ENCODE data around the gene FAM114A1.

The FAM114A1 gene

DNA sequence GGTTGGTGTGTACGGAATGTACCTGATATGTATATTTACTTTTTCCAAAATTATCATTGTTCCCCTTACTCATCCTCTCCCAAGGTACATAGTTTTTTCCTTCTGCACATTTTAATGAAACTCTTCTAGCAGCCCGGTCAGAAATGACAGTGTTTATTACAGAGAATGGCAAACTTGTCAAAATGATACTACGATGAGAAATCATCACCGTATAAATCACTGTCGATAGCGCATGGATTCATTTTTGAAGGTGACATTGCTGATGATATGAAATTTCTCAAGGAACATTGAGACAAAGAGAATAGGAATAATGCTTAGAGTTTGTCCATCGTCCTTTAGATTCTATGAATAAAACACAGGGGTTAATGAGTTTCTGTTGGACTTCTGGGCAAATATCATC lies 30.6 kb downstream of the FAM114A1 start:
- WGBS, 2 experiments, result 97 to 98% methylated on average over 6 of the region's 7 CpGs

DNA sequence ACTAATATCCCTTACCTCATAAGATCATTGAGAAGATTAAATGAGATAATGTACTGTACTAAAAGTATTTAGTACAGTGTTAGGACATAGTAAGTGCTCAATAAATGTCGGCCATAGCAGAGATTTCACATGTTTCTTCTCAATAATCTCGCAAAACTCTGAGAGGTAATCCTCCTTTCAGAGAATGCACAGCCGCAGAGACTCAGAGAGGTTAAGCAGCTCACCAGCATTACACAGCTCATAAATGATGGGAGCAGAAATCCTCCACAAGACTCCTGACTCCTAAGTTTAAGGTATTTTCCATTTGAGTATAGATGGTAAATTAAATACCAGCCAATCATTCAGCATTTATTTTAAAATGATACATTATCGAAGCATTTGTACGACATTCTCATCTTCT lies 34.6 kb downstream of the FAM114A1 start:
- Histone ChIP-seq H3K4me3 (ENCODE audit: insufficient read depth, low read depth, low read length) (no peak overlapping the region), H3K36me3 (ENCODE audit: control insufficient read depth, insufficient read depth, low read length) (no peaks in the 10 kb centered on the region), H3K27ac (ENCODE audit: insufficient read depth, low read depth, low read length, poor library complexity, severe bottlenecking) (no peak overlapping the region), H3K4me1 (ENCODE audit: control insufficient read depth, insufficient read depth, low read length) (no peaks in the 10 kb centered on the region), H3K9me3 (ENCODE audit: control insufficient read depth, low read length) (no peaks in the 10 kb centered on the region), H3K27me3 (ENCODE audit: control insufficient read depth, insufficient read depth, low read length, poor library complexity, severe bottlenecking) (no peaks in the 10 kb centered on the region)
- WGBS, 2 experiments, result 97 to 98% methylated on average over 3 to 5 of the region's 5 CpGs

More for the DNA sequence above, 30.6 kb downstream of the FAM114A1 start:
- Histone ChIP-seq H3K27ac (ENCODE audit: insufficient read depth, low read depth, low read length, poor library complexity, severe bottlenecking) (no peak overlapping the region), H3K9me3 (ENCODE audit: control insufficient read depth, low read length) (no peaks in the 10 kb centered on the region), H3K27me3 (ENCODE audit: control insufficient read depth, insufficient read depth, low read length, poor library complexity, severe bottlenecking) (no peaks in the 10 kb centered on the region), H3K4me1 (ENCODE audit: control insufficient read depth, insufficient read depth, low read length) (no peaks in the 10 kb centered on the region), H3K36me3 (ENCODE audit: control insufficient read depth, insufficient read depth, low read length) (no peaks in the 10 kb centered on the region), H3K4me3 (ENCODE audit: insufficient read depth, low read depth, low read length) (no peak overlapping the region)

DNA sequence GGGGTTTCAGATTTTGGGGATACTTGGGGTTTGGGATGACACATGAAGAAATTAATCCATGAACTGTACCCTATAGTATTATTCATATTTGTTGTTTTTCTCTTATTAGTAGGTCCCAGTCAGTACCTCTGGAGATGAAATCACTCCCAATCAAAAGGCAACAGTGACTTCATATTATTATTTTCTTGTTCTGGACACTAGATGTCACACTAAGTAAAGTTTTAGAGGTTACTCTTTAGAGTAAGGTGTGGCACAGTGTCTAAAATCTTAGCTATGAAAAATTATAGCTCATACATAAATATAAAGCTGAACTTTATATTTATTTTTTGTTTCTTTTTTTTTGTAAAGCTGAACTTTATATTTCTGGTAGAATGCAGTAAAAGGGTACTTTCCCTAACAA lies 35.1 kb downstream of the FAM114A1 start:
- Histone ChIP-seq H3K4me1 (ENCODE audit: control insufficient read depth, insufficient read depth, low read length) (no peaks in the 10 kb centered on the region), H3K4me3 (ENCODE audit: insufficient read depth, low read depth, low read length) (no peak overlapping the region), H3K27ac (ENCODE audit: insufficient read depth, low read depth, low read length, poor library complexity, severe bottlenecking) (no peak overlapping the region), H3K9me3 (ENCODE audit: control insufficient read depth, low read length) (no peaks in the 10 kb centered on the region), H3K27me3 (ENCODE audit: control insufficient read depth, insufficient read depth, low read length, poor library complexity, severe bottlenecking) (no peaks in the 10 kb centered on the region), H3K36me3 (ENCODE audit: control insufficient read depth, insufficient read depth, low read length) (no peaks in the 10 kb centered on the region)

DNA sequence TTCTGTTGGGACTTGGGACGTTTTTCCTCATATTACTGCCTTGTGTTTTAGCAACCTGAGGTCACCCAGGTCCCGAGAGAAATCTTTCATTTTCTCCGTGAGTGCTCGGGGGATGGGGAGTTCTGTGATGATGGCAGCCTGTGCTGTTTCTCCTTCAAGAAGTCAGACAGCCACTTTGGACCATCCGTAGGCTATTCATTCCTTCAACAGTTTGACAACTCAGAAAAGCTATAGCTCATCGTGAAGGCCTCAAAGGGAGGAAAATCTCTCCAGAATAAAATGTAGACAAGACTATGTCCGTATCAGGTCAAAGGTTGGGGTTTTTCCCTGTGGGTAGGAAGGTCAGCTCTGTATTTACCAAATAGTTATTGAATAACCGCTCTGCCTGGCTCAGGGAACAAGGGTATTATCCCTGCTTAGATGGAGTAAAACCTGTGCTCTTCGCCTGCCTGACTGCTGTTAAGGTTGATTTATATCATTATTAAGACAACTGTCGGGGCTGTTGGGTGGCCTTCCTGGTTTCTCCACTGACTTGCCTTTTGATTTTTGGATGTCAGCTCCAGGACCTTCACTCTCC lies 36.6 kb downstream of the FAM114A1 start:
- H3K4me1 ChIP-seq (ENCODE audit: control insufficient read depth, insufficient read depth, low read length), result no peaks in the 10 kb centered on the region
- H3K27ac ChIP-seq (ENCODE audit: insufficient read depth, low read depth, low read length, poor library complexity, severe bottlenecking), result no peak overlapping the region
- 86 to 88% methylated on average over 10 of the region's 10 CpGs for WGBS, 2 experiments
- no peaks in the 10 kb centered on the region for H3K9me3 ChIP-seq (ENCODE audit: control insufficient read depth, low read length)
- no peaks in the 10 kb centered on the region for H3K36me3 ChIP-seq (ENCODE audit: control insufficient read depth, insufficient read depth, low read length)
- H3K4me3 ChIP-seq (ENCODE audit: insufficient read depth, low read depth, low read length), result no peak overlapping the region
- H3K27me3 ChIP-seq (ENCODE audit: control insufficient read depth, insufficient read depth, low read length, poor library complexity, severe bottlenecking), result no peaks in the 10 kb centered on the region

DNA sequence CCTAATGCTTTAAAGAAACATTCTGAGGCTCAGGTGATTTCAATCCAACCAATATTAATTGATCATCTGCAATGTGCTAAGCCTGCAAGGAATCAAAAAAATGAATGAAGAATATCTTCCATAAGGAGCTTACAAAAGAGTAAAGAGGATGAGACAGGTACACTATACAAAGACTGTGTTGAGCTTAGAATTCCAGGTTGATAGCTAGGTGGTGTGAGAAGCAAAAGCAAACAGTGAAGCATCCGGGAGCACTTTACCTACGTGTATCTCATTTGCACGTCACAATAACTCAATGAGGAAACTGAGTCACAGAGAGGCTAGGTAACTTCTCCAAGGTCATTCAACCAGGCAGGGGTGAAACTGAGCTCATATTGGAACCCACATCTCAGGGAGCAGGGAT lies 37.1 kb downstream of the FAM114A1 start:
- Histone ChIP-seq H3K36me3 (ENCODE audit: control insufficient read depth, insufficient read depth, low read length) (no peaks in the 10 kb centered on the region), H3K27me3 (ENCODE audit: control insufficient read depth, insufficient read depth, low read length, poor library complexity, severe bottlenecking) (no peaks in the 10 kb centered on the region), H3K9me3 (ENCODE audit: control insufficient read depth, low read length) (no peaks in the 10 kb centered on the region), H3K4me3 (ENCODE audit: insufficient read depth, low read depth, low read length) (no peak overlapping the region), H3K4me1 (ENCODE audit: control insufficient read depth, insufficient read depth, low read length) (no peaks in the 10 kb centered on the region), H3K27ac (ENCODE audit: insufficient read depth, low read depth, low read length, poor library complexity, severe bottlenecking) (no peak overlapping the region)
- 95% methylated on average over 3 of the region's 3 CpGs for WGBS, 2 experiments

DNA sequence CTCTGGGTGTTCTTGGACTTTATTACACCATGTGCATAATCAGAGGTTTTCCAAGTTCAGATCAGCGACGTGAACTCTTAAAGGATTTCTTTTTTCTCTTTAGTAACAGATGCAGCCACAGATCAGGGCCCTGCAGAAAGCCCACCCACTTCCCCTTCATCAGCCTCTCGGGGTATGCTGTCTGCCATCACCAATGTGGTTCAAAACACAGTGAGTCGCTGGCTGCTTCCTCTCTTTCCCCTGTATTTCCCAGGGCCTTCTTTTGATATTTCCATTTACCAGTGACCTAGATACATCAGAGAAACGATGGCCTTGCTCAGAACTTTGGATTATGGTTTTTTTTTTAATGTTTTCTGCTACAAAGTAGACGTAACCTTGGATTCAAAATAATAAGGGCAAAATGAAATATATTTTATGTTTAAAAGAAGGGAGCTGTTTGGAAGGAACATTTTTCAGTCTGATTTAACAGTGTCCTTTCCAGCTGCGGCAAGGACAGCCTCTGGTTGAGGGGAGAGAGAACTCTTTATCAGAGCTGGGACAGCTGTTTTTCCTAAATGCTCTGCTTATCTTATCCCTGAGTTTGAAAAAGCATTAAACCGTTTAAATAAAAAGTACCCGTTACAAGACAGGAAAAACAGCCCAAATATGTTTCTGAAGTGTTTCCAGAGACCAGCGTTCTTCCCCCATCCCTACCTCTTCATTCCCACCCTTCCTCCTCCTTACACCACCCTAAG lies 38.2 kb downstream of the FAM114A1 start:
- no peaks in the 10 kb centered on the region for H3K27me3 ChIP-seq (ENCODE audit: control insufficient read depth, insufficient read depth, low read length, poor library complexity, severe bottlenecking)
- no peaks in the 10 kb centered on the region for H3K4me1 ChIP-seq (ENCODE audit: control insufficient read depth, insufficient read depth, low read length)
- H3K9me3 ChIP-seq (ENCODE audit: control insufficient read depth, low read length), result no peaks in the 10 kb centered on the region
- no peaks in the 10 kb centered on the region for H3K36me3 ChIP-seq (ENCODE audit: control insufficient read depth, insufficient read depth, low read length)
- WGBS, 2 experiments, result 93% methylated on average over 10 of the region's 10 CpGs
- H3K27ac ChIP-seq (ENCODE audit: insufficient read depth, low read depth, low read length, poor library complexity, severe bottlenecking), result no peak overlapping the region
- no peak overlapping the region for H3K4me3 ChIP-seq (ENCODE audit: insufficient read depth, low read depth, low read length)

DNA sequence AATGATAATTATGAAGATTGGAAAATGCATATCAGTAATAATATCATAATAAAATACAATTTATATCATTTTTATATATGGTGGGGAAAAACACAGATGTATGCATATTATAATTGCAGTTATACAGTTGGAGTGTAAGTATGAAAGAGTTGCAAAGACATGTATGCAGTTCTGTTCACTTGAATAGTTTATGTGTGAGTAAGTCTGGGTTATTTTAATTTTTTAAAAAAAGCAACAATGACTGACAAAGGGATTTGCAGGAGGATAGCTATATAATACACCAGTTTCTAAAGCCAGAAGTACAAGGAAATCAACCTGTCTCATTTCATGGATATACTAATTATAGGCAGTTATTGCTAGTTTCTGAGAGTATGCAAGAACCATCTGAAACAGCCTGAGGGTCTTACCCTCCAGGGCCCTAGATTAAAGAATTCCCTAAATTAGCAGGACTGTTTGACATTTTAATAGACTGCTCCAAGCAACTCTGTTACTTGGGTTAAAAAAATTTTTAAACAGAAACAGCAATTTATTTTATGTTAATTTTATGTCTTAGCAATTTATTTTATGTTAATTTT lies 40.2 kb downstream of the FAM114A1 start:
- Histone ChIP-seq H3K9me3 (ENCODE audit: control insufficient read depth, low read length) (no peaks in the 10 kb centered on the region), H3K4me3 (ENCODE audit: insufficient read depth, low read depth, low read length) (no peak overlapping the region), H3K4me1 (ENCODE audit: control insufficient read depth, insufficient read depth, low read length) (no peaks in the 10 kb centered on the region), H3K27ac (ENCODE audit: insufficient read depth, low read depth, low read length, poor library complexity, severe bottlenecking) (no peak overlapping the region), H3K36me3 (ENCODE audit: control insufficient read depth, insufficient read depth, low read length) (no peaks in the 10 kb centered on the region), H3K27me3 (ENCODE audit: control insufficient read depth, insufficient read depth, low read length, poor library complexity, severe bottlenecking) (no peaks in the 10 kb centered on the region)

DNA sequence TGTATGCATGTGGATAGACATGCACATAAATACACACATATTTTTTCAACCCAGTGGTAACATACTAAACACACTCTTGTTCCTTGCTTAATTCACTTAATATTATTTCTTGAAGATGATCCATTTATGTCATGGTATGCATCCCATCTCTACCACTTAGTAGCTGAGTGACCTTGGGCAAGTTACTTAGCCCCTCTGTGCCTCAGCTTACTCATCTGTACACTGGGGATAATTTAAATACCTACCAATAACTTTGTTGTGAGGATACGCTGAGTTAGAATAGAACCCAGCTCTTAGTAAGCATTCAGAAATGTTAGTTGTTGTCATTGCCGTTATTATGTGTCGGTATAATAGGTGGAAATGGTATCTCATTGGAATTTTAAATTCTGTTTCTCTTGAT lies 41.4 kb downstream of the FAM114A1 start:
- Histone ChIP-seq H3K27me3 (ENCODE audit: control insufficient read depth, insufficient read depth, low read length, poor library complexity, severe bottlenecking) (no peaks in the 10 kb centered on the region), H3K4me1 (ENCODE audit: control insufficient read depth, insufficient read depth, low read length) (no peaks in the 10 kb centered on the region), H3K36me3 (ENCODE audit: control insufficient read depth, insufficient read depth, low read length) (no peaks in the 10 kb centered on the region), H3K9me3 (ENCODE audit: control insufficient read depth, low read length) (no peaks in the 10 kb centered on the region), H3K4me3 (ENCODE audit: insufficient read depth, low read depth, low read length) (no peak overlapping the region), H3K27ac (ENCODE audit: insufficient read depth, low read depth, low read length, poor library complexity, severe bottlenecking) (no peak overlapping the region)
- WGBS, 2 experiments, result 97% methylated on average over 3 of the region's 3 CpGs

DNA sequence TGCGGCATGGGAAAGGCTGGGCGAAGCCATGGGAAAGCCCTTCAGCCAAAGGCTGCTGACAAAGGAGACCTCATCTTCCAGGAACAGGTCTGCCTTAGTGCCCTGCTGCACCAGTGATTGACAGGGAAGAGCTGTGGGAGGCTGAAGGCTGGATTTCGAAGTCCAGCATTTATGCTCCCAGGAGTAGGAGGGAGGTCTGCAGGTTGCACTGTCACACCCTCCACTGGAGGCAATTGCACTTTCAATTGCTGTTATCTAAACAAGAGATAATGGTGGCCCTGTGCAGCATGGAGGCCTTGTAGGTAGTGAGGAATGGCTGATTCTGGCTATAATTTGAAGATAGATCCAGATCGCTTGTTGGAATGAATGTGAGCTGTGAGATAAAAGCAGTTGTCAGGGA lies 43.7 kb downstream of the FAM114A1 start:
- Histone ChIP-seq H3K4me3 (ENCODE audit: insufficient read depth, low read depth, low read length) (no peak overlapping the region), H3K9me3 (ENCODE audit: control insufficient read depth, low read length) (no peaks in the 10 kb centered on the region), H3K36me3 (ENCODE audit: control insufficient read depth, insufficient read depth, low read length) (no peaks in the 10 kb centered on the region), H3K27me3 (ENCODE audit: control insufficient read depth, insufficient read depth, low read length, poor library complexity, severe bottlenecking) (no peaks in the 10 kb centered on the region), H3K27ac (ENCODE audit: insufficient read depth, low read depth, low read length, poor library complexity, severe bottlenecking) (no peak overlapping the region), H3K4me1 (ENCODE audit: control insufficient read depth, insufficient read depth, low read length) (no peaks in the 10 kb centered on the region)
- 93% methylated on average over 4 of the region's 4 CpGs for WGBS, 2 experiments

DNA sequence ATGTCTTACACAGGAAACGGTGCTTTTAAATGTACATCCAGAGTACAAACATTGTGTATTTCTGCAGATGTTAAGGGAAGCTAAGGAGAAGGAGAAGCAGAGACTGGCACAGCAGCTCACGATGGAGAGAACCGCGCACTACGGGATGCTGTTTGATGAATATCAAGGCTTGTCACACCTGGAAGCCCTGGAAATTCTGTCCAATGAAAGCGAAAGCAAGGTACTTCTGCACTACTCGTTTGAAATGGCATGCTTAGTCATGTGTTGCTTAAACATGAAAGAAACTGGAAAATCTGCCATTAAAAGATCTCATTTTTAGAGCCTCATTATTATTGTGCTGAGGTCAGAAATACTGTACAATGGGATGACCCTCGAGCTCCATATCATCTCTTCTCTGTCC lies 47.2 kb downstream of the FAM114A1 start:
- WGBS, 2 experiments, result 94 to 96% methylated on average over 8 of the region's 8 CpGs
- Histone ChIP-seq H3K27me3 (ENCODE audit: control insufficient read depth, insufficient read depth, low read length, poor library complexity, severe bottlenecking) (no peaks in the 10 kb centered on the region), H3K27ac (ENCODE audit: insufficient read depth, low read depth, low read length, poor library complexity, severe bottlenecking) (no peak overlapping the region), H3K4me1 (ENCODE audit: control insufficient read depth, insufficient read depth, low read length) (no peaks in the 10 kb centered on the region), H3K9me3 (ENCODE audit: control insufficient read depth, low read length) (no peaks in the 10 kb centered on the region), H3K36me3 (ENCODE audit: control insufficient read depth, insufficient read depth, low read length) (no peaks in the 10 kb centered on the region), H3K4me3 (ENCODE audit: insufficient read depth, low read depth, low read length) (no peak overlapping the region)
